ENCODE data around the gene GLS. TPM values are rescaled to one million over a fixed set of nuclear protein-coding genes. Genes with fewer than 3 reads are reported as not detected.

The GLS gene
- total RNA-seq, 8 experiments from 2014 or later = 46.3 to 145 (median 51.4) TPM

DNA sequence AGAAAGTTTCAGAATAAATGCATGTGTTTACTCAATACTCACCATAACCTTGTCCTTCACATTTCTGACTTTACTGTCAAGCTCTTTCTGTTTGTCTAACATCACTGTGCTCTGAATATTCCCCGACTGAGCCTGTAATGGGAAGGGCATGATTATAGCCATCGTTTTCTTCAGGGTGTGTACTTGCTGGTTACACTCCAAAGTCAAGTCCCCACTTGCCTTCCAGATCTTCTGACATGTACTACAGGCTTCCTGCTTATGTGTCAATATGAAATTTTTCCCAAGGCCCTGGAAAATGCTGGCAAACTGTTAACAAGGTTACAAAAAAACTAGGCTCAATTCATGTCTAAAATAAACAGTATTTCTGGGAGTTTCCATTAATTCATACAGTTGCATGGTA, 120.4 kb downstream of the GLS start:
- 20 to 93% (median 72%) methylated on average over 1 to 2 of the region's 2 CpGs; no CpG with 5 or more reads in 2 of the 10 experiments for WGBS, 10 experiments
- no peak overlapping the region for H3K4me3 ChIP-seq
- H3K27ac ChIP-seq = no peak overlapping the region
- in situ Hi-C loops (cut with MboI; ENCODE audit: low pct_unique_long_range_greater_than_20kb in 2 of 9, low sequenced_read_pairs in 9 of 9, unreplicated experiment in 9 of 9) = no loop called here
- peak in 2 of 8 experiments; percentile 22 to 50 for ATAC-seq (replicated peaks in 6 of 8)
- H3K4me1 ChIP-seq (replicated peaks in 1 of 2) = no peaks in the 10 kb centered on the region

DNA sequence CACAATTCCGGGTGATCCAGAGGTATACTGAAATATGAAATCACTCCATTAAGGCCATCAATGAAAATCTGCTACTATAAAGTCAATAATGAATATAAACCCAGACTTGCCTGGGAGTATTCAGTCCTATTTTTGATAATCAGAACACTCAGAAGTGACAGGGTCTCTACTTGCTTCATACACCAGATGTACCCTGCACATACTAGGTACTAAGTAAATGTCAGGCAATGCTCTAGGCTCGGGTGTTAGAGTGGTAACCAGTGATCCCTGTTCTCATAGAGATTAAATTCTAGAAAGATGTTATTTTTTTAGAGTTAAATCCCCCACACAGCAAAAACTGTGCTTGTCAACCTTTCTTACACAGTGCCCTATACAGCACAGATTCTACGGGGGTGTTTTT, 121.0 kb downstream of the GLS start:
- Histone ChIP-seq H3K27ac (no peak overlapping the region), H3K4me1 (replicated peaks in 1 of 2) (no peaks in the 10 kb centered on the region), H3K4me3 (no peak overlapping the region)
- 73 to 100% (median 97%) methylated on average over 1 to 3 of the region's 3 CpGs; no CpG with 5 or more reads in 1 of the 10 experiments for WGBS, 10 experiments
- ATAC-seq (replicated peaks in 6 of 8) = no peak
- in situ Hi-C loops (cut with MboI; ENCODE audit: low pct_unique_long_range_greater_than_20kb in 2 of 9, low sequenced_read_pairs in 9 of 9, unreplicated experiment in 9 of 9) = no loop called here

DNA sequence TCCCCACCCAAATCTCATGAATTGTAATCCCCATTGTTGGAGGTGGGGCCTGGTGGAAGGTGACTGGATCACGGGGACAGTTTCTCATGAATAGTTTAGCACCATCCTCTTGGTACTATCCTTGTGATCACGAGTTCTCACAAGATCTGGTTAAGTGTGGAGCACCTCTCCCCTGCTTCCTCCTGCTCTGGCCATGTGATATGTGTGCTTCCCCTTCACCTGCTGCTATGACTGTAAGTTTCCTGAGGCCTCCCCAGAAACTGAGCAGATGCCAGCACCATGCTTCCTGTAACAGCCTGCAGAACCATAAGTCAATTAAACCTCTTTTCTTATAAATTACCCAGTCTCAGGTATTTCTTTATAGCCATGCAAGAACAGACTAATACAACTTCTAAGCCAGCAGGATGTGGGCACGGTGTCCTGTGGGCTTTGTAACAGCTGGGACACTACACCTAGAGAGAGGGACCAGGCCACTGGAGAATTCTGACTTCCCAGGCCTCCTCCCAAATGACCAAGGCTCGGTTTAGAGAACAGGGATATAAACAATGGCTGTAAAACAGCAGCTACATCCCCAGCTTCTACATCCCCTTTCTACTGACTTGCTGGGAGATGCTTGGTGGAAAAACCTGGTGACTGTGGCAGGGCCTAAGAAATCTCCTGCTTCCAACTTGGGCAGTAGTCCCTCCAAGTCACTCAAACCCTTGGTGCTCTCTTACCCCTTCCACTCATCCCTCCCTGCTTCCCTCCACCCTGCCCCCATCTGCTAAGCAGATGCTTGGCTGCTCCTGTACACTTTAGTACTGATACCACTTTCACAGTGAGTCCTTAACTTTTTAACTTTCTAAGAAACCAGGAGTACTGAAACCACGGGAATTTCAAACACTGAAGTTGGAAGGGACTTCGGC, 123.0 kb downstream of the GLS start:
- Histone ChIP-seq H3K4me1 (replicated peaks in 1 of 2) (no peaks in the 10 kb centered on the region), H3K27ac (no peak overlapping the region), H3K4me3 (no peak overlapping the region)
- in situ Hi-C loops (cut with MboI; ENCODE audit: low pct_unique_long_range_greater_than_20kb in 2 of 9, low sequenced_read_pairs in 9 of 9, unreplicated experiment in 9 of 9) = no loop called here
- ATAC-seq (replicated peaks in 6 of 8) = no peak
- 67 to 100% (median 98%) methylated on average over 1 to 3 of the region's 6 CpGs; no CpG with 5 or more reads in 2 of the 10 experiments for WGBS, 10 experiments

DNA sequence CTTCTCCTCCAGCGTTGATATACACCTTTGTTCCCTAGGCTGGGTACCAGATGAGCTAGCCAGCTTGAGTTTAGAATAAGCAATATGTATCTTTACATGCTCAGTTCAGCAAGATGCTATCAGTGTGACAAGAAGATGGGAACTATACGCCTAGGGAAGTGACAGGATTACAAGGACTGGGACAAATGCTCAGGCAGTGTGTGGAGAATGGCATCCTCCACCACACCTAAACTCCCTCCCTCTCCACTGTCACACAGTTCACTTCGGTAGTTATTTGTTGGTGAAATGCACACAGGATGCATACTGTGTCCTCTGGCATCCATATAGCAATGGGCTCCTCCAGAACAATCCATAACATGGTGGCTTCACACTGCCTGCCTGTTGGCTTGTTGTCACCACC, 125.7 kb downstream of the GLS start:
- in situ Hi-C loops (cut with MboI; ENCODE audit: low pct_unique_long_range_greater_than_20kb in 2 of 9, low sequenced_read_pairs in 9 of 9, unreplicated experiment in 9 of 9) = no loop called here
- ATAC-seq (replicated peaks in 6 of 8) = no peak
- Histone ChIP-seq H3K4me3 (no peak overlapping the region), H3K4me1 (replicated peaks in 1 of 2) (no peaks in the 10 kb centered on the region), H3K27ac (no peak overlapping the region)
- WGBS, 10 experiments = 80 to 100% (median 100%) methylated on average over 1 to 2 of the region's 3 CpGs; no CpG with 5 or more reads in 3 of the 10 experiments

DNA sequence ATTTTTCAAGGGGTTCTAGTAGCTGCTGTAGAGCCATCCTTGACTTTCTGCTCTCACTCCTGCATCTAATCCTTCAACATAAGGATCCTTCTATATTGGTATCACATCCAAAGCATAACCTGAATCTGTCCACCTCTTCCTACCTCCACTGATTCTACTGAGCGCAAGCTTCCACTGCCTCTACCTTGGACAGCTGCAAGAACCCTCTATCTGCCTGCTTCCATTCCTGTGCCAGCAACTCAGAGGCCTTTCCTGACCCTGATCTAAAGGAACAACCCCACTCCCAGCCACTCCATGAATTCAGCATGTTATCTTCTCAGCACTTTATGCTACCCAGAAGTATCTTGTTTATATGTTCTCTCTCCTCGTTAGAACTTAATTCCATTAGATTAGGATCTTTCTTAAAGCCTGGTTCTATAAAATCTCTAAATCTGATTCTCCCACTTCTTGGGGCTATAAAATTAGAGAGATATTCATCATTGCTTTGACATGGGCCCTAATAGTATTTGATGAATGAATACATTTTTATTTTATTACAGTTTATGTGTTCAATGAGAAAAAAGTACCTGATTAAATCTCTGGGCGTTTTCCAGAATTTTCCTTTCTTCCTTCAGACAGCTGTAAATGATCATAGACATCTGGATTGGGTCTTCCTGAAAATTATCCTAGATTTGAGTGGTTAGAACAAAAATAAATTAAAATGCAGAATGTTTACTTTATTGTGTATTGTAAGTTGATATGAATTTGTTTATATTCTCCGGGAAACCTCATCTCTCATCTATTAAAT, 126.6 kb downstream of the GLS start:
- no peaks in the 10 kb centered on the region for H3K4me1 ChIP-seq (replicated peaks in 1 of 2)
- in situ Hi-C loops (cut with MboI; ENCODE audit: low pct_unique_long_range_greater_than_20kb in 2 of 9, low sequenced_read_pairs in 9 of 9, unreplicated experiment in 9 of 9) = no loop called here
- no peak for ATAC-seq (replicated peaks in 6 of 8)
- 21 to 100% (median 93%) methylated on average over 2 to 4 of the region's 4 CpGs for WGBS, 10 experiments
- H3K27ac ChIP-seq = no peak overlapping the region
- no peak overlapping the region for H3K4me3 ChIP-seq

DNA sequence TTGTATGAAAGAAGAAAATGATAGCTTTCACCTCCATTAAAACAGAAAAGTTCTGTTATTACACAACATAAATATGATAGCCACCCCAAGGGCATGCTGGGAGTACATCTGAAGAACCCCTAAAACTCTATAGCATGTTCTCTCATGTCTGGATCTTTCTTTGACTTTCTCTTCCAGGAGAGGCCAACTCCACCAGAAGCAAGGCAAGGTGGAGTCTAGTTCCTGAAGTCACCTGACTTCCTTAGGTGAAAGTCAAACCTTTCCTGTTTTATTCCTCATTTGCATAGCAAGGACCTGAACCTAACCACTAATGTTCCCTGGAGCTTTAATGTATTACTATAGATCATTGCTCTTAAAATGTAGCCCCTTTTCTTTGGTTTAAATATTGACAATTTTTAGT, 127.7 kb downstream of the GLS start:
- ATAC-seq (replicated peaks in 6 of 8) = no peak
- H3K4me3 ChIP-seq = no peak overlapping the region
- in situ Hi-C loops (cut with MboI; ENCODE audit: low pct_unique_long_range_greater_than_20kb in 2 of 9, low sequenced_read_pairs in 9 of 9, unreplicated experiment in 9 of 9) = no loop called here
- peaks cover 4 to 6% of the 10 kb centered on the region in 2 donors for H3K4me1 ChIP-seq (replicated peaks in 1 of 2)
- H3K27ac ChIP-seq = no peak overlapping the region

DNA sequence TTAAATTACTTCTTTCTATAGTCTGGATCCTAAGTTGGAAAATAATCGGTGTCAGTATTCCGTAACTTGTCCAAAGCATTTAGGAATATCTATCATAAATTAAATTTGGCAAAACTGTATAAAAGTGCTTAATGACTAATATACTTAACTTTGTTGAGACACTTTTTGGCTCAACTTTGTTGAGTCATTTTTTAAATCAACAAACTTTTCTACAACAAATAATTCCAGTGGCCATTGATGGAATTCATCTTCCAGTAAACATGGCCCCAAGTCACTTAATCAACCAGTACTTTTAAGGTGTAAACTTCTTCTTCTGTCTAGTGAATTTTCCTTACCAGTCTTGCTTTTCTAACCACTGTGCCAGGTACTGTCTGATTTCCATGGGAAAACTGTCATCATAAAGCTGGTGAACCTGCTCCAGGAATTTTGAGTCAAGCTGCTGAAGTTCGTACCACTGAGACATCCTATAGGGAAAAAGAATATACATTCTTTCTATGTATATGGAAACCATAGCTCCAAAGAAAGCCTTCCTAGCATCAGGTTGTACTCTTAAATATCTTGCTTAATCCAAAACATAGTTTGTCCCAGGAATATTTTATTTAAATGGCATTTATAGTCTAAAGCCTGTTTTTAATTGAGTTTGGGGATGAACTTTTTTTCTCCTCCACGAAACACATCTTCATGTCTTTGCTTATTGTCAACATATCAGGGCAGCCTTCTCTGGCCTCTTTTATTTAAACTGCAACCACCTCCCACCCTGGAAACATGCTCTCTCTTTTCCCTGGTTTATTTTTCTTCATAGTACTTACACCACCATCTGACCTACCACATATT, 129.1 kb downstream of the GLS start:
- no peak overlapping the region for H3K27ac ChIP-seq
- in situ Hi-C loops (cut with MboI; ENCODE audit: low pct_unique_long_range_greater_than_20kb in 2 of 9, low sequenced_read_pairs in 9 of 9, unreplicated experiment in 9 of 9) = no loop called here
- no peak overlapping the region for H3K4me3 ChIP-seq
- ATAC-seq (replicated peaks in 6 of 8) = no peak
- WGBS, 10 experiments = 81 to 100% (median 100%) methylated on average over 1 to 4 of the region's 4 CpGs
- peaks cover 4 to 9% of the 10 kb centered on the region in 2 donors for H3K4me1 ChIP-seq (replicated peaks in 1 of 2)

DNA sequence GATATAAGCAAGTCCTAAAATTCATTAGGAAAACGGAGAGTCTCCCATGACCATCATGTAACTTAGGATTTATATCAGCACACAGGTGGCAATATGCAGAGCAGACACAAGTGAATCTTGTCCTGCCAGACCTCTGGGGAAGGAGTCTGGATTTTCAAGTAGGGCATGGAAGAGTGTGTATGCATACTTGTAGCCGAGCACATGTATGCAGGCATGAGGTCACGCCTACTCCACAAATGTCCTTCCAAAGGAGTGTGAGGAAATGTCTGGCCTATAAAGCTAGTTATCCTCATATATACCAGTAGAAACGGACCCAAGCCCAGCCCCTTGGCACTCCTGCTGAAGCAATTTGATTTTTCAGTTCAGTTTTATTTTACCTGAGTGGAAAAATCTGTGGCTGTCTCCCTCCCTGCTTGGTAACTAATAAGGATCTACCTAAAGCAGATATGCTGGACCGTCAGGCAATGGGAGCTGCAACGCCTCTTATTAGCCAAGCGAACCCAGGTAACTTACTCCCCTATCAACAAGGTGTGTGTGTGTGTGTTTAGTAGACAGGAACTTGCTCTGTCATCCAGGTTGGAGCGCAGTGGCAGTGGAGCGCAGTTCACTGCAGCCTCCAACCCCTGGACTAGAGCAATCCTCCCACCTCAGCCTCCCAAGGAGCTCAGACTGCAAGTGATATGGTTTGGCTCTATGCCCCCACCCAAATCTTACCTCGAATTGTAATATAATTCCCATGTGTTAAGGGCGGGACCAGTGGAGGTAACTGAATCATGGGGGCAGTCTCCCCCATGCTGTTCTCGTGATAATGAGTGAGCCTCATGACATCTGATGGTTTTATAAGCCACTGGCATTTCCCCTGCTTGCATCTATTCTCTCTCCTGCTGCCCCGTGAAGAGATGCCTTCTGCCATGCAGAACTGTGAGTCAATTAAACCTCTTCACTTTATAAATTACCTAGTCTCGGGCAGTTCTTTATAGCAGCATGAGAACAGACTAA, 130.6 kb downstream of the GLS start:
- H3K27ac ChIP-seq = no peak overlapping the region
- in situ Hi-C loops (cut with MboI; ENCODE audit: low pct_unique_long_range_greater_than_20kb in 2 of 9, low sequenced_read_pairs in 9 of 9, unreplicated experiment in 9 of 9) = no loop called here
- ATAC-seq (replicated peaks in 6 of 8) = no peak
- peaks cover 4 to 9% of the 10 kb centered on the region in 2 donors for H3K4me1 ChIP-seq (replicated peaks in 1 of 2)
- no peak overlapping the region for H3K4me3 ChIP-seq
- WGBS, 10 experiments = 67 to 100% (median 88%) methylated on average over 1 to 13 of the region's 14 CpGs

DNA sequence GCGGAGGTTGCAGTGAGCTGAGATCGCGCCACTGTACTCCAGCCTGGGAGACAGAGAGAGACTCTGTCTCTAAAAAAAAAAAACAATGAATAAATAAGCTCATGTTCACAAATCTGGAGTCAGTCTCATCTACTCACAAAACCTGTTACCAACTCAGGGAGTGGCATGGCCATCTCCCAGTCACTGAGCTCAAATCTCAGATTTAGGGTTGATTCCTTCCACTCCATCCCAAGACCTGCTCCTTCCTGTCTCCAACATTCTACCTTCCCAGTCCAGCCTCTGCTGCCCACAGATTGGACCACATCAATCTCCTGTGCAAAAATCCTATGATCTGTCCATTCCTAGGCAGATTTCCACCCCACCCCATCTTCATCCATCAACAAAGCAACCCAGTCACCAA, 131.7 kb downstream of the GLS start:
- Histone ChIP-seq H3K4me1 (replicated peaks in 1 of 2) (peaks cover 4 to 9% of the 10 kb centered on the region in 2 donors), H3K4me3 (no peak overlapping the region), H3K27ac (no peak overlapping the region)
- in situ Hi-C loops (cut with MboI; ENCODE audit: low pct_unique_long_range_greater_than_20kb in 2 of 9, low sequenced_read_pairs in 9 of 9, unreplicated experiment in 9 of 9) = no loop called here
- 100% methylated on average over 1 to 3 of the region's 3 CpGs; no CpG with 5 or more reads in 5 of the 10 experiments for WGBS, 10 experiments
- ATAC-seq (replicated peaks in 6 of 8) = no peak

DNA sequence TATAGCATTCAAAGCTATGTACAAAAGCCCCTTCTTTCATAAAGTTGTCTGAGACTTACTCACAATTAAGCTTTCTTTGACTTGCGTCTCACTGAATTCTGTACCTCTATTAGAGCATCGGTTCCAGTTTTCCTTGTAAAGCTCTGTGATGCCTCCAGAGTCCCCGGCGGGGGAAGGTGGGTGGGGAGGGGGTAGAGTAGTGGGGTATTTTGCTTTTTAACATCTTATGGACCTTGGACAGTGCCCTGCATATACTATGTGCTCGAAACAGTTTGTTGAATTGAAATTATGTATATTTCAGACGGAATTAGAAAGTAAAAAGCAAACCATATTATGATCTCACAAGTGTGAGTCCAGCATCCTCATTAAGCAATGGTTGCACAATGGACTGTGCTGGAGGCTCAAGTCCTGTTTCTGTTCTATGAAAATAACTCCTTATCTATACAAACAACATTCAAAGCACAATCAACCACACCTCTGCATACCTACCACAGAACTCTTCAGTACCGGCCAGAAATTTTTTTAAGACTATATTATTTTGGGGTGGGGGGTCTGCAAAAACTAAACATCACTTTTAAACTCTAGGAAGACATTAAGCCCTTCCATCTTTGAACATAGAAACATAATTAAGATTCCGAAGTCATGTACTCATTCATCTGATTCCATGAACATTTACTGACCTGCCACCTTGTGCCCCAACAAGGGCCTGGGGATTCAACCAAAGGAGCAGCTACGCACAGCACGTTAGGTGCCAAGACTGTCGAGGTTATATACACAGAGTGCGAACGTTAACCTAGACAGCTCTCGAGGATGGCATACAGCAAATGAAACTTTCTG, 132.4 kb downstream of the GLS start:
- 0 to 80% (median 33%) methylated on average over 1 to 13 of the region's 14 CpGs; no CpG with 5 or more reads in 1 of the 10 experiments for WGBS, 10 experiments
- H3K4me1 ChIP-seq (replicated peaks in 1 of 2) = peaks cover 4 to 9% of the 10 kb centered on the region in 2 donors
- peak overlapping the region; percentile 85 to 97 (median 91) for H3K4me3 ChIP-seq
- no peak overlapping the region for H3K27ac ChIP-seq
- ATAC-seq (replicated peaks in 6 of 8) = peak in 3 of 8 experiments; percentile 0 to 3 (median 3)
- in situ Hi-C loops (cut with MboI; ENCODE audit: low pct_unique_long_range_greater_than_20kb in 2 of 9, low sequenced_read_pairs in 9 of 9, unreplicated experiment in 9 of 9) = no loop called here

DNA sequence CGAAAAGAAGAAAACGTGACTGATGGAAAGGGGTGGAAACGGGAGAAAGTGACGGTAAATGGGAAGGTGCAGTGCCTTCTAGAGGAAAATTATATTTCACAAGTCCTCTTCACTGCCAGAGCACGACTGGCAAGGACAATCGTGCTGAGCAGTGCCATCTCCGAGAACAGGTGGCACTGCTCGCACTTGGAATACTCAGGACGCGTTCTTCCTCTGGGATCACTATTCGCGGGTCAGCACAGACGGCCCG, 133.0 kb downstream of the GLS start:
- in situ Hi-C loops (cut with MboI; ENCODE audit: low pct_unique_long_range_greater_than_20kb in 2 of 9, low sequenced_read_pairs in 9 of 9, unreplicated experiment in 9 of 9) = no loop called here
- ATAC-seq (replicated peaks in 6 of 8) = no peak
- peak overlapping the region in 1 of 2 donors; percentile 69 for H3K27ac ChIP-seq

More for the DNA sequence above, 133.0 kb downstream of the GLS start:
- H3K4me3 ChIP-seq = peak overlapping the region; percentile 85 to 97 (median 91)
- WGBS, 10 experiments = 0 to 4% (median 0%) methylated on average over 1 to 11 of the region's 14 CpGs; no CpG with 5 or more reads in 3 of the 10 experiments
- peaks cover 4 to 9% of the 10 kb centered on the region in 2 donors for H3K4me1 ChIP-seq (replicated peaks in 1 of 2)

All from motor neuron (in vitro differentiated cells).